Spinal cord (tissue), 10 donors: ENCODE measurements around the gene PIANP. TPM values are rescaled to one million over a fixed set of nuclear protein-coding genes. Genes with fewer than 3 reads are reported as not detected.
"Not testable (repeated sequence)": the region's sequence is repeated elsewhere in the genome, so short reads cannot be mapped to it uniquely, and the experiment has no call there.

Experiments
- DNase-seq, 6 donors: peaks; one replicate each; pipeline versions ENCODE4 v3.0.0 to v3.0.0-alpha.2; 2013 to 2015; ENCODE audit warnings: low spot score in 6 of 6, low read depth in 4 of 6
- H3K27ac ChIP-seq: one replicate; pipeline ENCODE4 v1.5.1; 2013; ENCODE audit warnings: low read depth, low read length, control low read depth
- H3K27me3 ChIP-seq: one replicate; pipeline ENCODE4 v1.6.1; 2013; ENCODE audit warnings: low read length; ENCODE audit not compliant: control insufficient read depth, insufficient read depth
- H3K36me3 ChIP-seq: one replicate; pipeline ENCODE4 v1.6.1; 2013; ENCODE audit warnings: low read length; ENCODE audit not compliant: control insufficient read depth, insufficient read depth
- H3K4me1 ChIP-seq: one replicate; pipeline ENCODE4 v1.6.1; 2013; ENCODE audit warnings: low read length; ENCODE audit not compliant: control insufficient read depth, insufficient read depth
- H3K4me3 ChIP-seq: one replicate; pipeline ENCODE4 v1.5.1; 2013; ENCODE audit warnings: low read depth, low read length, control low read depth
- H3K9me3 ChIP-seq: one replicate; pipeline ENCODE4 v1.6.1; 2013; ENCODE audit warnings: low read length; ENCODE audit not compliant: control insufficient read depth, insufficient read depth
- WGBS: methylation state at CpG from one replicate; pipeline ENCODE4 v1.1.5; 2013; ENCODE audit warnings: missing lambda C conversion rate; ENCODE audit not compliant: insufficient coverage; 5-methylcytosine and 5-hydroxymethylcytosine counted together
- long read RNA-seq, 4 donors: transcript quantifications; one replicate each; lab custom pipeline, GENCODE V29; 2026
- polyA plus RNA-seq, 2 donors: library from polyadenylated mRNA; unstranded; fragments of 120-200 nt; gene quantifications; one replicate each; pipeline ENCODE4 v1.2.1, GENCODE V29; 2013; ENCODE audit not compliant: insufficient read length in 2 of 2
- total RNA-seq, 2 donors: library from RNA; depleted of rRNA in 1 of 2; stranded (reverse); fragments of 120-200 nt in 1 of 2; fragments of >200 nt in 1 of 2; gene quantifications; one replicate each; pipeline versions ENCODE4 v1.2.3 to v1.2.4, GENCODE V29; 2013 to 2014
- donor health status: healthy.

PIANP gene, protein sequence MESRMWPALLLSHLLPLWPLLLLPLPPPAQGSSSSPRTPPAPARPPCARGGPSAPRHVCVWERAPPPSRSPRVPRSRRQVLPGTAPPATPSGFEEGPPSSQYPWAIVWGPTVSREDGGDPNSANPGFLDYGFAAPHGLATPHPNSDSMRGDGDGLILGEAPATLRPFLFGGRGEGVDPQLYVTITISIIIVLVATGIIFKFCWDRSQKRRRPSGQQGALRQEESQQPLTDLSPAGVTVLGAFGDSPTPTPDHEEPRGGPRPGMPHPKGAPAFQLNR
- 1 to 10 TPM; 2.0 to 3.8 TPM for total RNA-seq
- 10 to 100 TPM; 81.7 to 86.8 TPM for polyA plus RNA-seq
- long read RNA-seq, donor 1, transcript PIANP-201 (6 exons, 2,323 nt): major isoform, 10 of 20 reads
- long read RNA-seq, donor 1, partial matches to known transcripts: 5 of 20 reads
- long read RNA-seq, donor 1, other reads (novel, unspliced or antisense): 0 of 20 reads
- long read RNA-seq, donor 2, transcript PIANP-201 (6 exons, 2,323 nt): major isoform, 6 of 8 reads
- long read RNA-seq, donor 2, partial matches to known transcripts: 0 of 8 reads
- long read RNA-seq, donor 2, other reads (novel, unspliced or antisense): 0 of 8 reads
- long read RNA-seq, donor 3, partial matches to known transcripts: 39 of 41 reads
- long read RNA-seq, donor 3, other reads (novel, unspliced or antisense): 0 of 41 reads
- long read RNA-seq, donor 4: 0 reads

DNA sequence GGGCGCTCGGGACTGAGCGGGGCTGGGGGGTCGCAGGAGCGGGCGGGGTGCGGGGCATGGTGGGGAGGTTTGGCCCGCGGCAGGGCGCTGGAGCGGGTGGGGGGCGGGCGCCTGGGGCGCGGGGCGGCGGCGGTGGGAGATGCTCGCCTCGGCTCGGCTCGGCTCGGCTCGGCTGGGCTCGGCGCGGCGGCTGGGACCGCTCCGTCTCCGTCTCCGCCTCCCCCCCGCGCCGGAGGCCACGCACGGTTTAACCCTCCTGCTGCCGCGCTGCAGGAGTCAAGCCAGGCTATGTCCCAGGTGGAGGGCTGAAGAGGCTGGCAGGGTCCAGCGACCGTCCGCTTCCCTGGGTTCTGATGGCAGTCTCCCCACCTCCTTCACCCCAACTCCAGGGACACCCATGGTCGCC lies at the start of gene PIANP:
TSS of gene PIANP (minus strand) at position 170 of the 406 bp plus-strand sequence. CDS start 2,754 bp downstream, outside the sequence.
- Histone ChIP-seq H3K27me3 (peaks cover 20% of the 10 kb centered on the region), H3K27ac (peak within 1 kb of the TSS; percentile 25)
- WGBS: 0% methylated on average over 38 of the region's 43 CpGs

DNA sequence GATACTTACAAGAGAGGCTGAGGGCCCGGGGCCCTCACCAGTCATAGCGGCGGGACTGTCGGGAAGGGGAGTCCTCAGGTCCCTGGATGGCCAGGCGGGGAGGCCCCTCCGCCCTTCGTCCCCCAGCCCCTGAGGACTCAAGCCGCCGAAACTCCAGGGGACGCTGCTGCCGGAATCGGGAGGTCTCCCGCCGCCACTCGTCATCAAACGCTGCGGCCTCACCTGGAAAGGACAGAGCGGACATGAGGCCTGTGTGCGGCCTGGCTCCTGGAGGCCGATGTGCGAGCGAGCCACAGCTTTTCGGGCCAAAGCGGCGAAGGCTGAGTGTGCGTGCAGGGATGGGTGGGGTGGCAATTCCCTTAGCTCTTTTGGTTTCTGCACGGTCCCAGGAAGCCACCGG lies 48.1 kb upstream of the PIANP start:
- H3K36me3 ChIP-seq: peaks cover 61% of the 10 kb centered on the region

More for the DNA sequence above, at the start of gene PIANP:
- peaks cover 21% of the 10 kb centered on the region for H3K4me1 ChIP-seq
- H3K9me3 ChIP-seq: no peaks in the 10 kb centered on the region
- H3K4me3 ChIP-seq: peak within 1 kb of the TSS; percentile 58
- DNase-seq: peak in 3 of 6 donors; percentile 46 to 89 (median 87)
- peaks cover 22% of the 10 kb centered on the region for H3K36me3 ChIP-seq

GRCh38 chr12:6747216-6747615 lies 46.6 kb upstream of the PIANP start:
- Histone ChIP-seq H3K9me3 (no peaks in the 10 kb centered on the region), H3K27ac (no peak overlapping the region), H3K4me3 (no peak overlapping the region), H3K4me1 (peaks cover 7% of the 10 kb centered on the region), H3K27me3 (no peaks in the 10 kb centered on the region), H3K36me3 (peaks cover 61% of the 10 kb centered on the region)
- no peak for DNase-seq
- 88% methylated on average over 3 of the region's 4 CpGs for WGBS

More for the DNA sequence above, 48.1 kb upstream of the PIANP start:
- 96% methylated on average over 21 of the region's 28 CpGs for WGBS
- no peak overlapping the region for H3K4me3 ChIP-seq
- H3K4me1 ChIP-seq: peaks cover 15% of the 10 kb centered on the region
- H3K27me3 ChIP-seq: no peaks in the 10 kb centered on the region
- no peaks in the 10 kb centered on the region for H3K9me3 ChIP-seq
- no peak overlapping the region for H3K27ac ChIP-seq
- DNase-seq: no peak

GRCh38 chr12:6745741-6746525 lies 45.3 kb upstream of the PIANP start:
- no peak overlapping the region for H3K27ac ChIP-seq
- DNase-seq: no peak
- H3K36me3 ChIP-seq: peaks cover 51% of the 10 kb centered on the region

DNA sequence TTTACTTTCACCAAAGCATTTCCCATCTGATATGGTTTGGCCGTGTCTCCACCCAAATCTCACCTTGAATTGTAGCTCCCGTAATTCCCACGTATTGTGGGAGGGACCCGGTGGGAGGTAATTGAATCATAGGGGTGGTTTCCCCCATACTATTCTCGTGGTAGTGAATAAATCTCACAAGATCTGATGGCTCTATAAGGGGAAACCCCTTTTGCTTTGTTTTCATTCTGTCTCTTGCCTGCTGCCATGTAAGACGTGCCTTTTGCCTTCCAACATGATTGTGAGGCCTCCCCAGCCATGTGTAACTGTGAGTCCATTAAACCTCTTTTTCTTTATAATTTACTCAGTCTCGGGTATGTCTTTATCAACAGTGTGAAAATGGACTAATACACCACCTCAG lies 42.7 kb upstream of the PIANP start:
- peaks cover 25% of the 10 kb centered on the region for H3K36me3 ChIP-seq
- WGBS: 83% methylated on average over 1 of the region's 7 CpGs
- not testable (repeated sequence) for H3K27ac ChIP-seq, H3K9me3 ChIP-seq, H3K4me1 ChIP-seq, H3K4me3 ChIP-seq, DNase-seq, H3K27me3 ChIP-seq

More at GRCh38 chr12:6745741-6746525, 45.3 kb upstream of the PIANP start:
- 85% methylated on average over 8 of the region's 13 CpGs for WGBS
- Histone ChIP-seq H3K9me3 (no peaks in the 10 kb centered on the region), H3K4me3 (no peak overlapping the region), H3K27me3 (no peaks in the 10 kb centered on the region), H3K4me1 (no peaks in the 10 kb centered on the region)

DNA sequence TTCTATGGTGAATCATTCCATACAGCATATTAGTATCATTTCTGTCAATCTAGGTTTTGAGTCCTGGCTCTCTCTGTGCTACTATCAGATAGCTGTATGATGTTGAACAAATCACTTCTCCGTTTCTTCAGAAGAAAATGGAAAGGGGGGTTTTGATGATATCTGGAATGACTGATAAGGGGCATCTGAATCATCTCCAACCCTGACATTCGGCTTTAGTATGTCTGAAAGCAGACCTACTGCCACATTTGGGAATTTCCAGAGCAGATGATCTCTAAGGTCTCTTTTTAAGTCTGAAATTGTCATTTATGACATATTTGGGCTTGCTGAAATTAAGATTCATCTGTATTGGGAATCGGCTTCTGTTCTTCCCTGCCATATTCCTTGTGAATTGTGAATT lies 42.2 kb upstream of the PIANP start:
- peaks cover 20% of the 10 kb centered on the region for H3K36me3 ChIP-seq
- no peaks in the 10 kb centered on the region for H3K9me3 ChIP-seq
- H3K4me1 ChIP-seq: no peaks in the 10 kb centered on the region
- WGBS: 90% methylated on average over 2 of the region's 3 CpGs
- DNase-seq: no peak
- H3K27me3 ChIP-seq: no peaks in the 10 kb centered on the region
- no peak overlapping the region for H3K4me3 ChIP-seq
- H3K27ac ChIP-seq: no peak overlapping the region

- H3K9me3 ChIP-seq, H3K4me1 ChIP-seq, H3K27ac ChIP-seq, H3K27me3 ChIP-seq, H3K4me3 ChIP-seq, DNase-seq: not testable (repeated sequence)
- 89% methylated on average over 5 of the region's 12 CpGs for WGBS
- H3K36me3 ChIP-seq: peaks cover 13% of the 10 kb centered on the region
Observed at GRCh38 chr12:6742080-6742479, 41.5 kb upstream of the PIANP start.

DNA sequence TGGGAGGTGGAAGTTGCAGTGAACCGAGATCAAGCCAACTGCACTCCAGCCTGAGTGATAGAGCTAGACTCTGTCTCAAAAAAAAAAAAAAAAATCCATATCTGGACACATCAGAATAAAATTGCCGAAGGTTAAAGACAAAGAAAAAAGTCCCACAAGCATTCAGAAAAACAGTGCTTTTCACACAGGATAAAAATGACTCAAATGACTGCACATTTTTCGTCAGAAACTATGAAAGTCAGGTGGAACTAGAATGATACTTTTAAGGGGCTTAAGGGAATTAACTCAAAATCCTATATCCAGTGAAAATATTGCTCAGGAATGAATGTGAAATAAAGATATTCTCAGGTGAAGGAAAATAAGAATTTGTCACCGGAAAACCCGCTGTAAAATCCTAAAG lies 36.1 kb upstream of the PIANP start:
- Histone ChIP-seq H3K36me3 (peaks cover 9% of the 10 kb centered on the region), H3K27ac (no peak overlapping the region), H3K4me1 (no peaks in the 10 kb centered on the region), H3K4me3 (no peak overlapping the region), H3K9me3 (no peaks in the 10 kb centered on the region), H3K27me3 (no peaks in the 10 kb centered on the region)
- no peak for DNase-seq
- WGBS: no CpG with 5 or more reads among the region's 5 CpGs

GRCh38 chr12:6735448-6736191 lies 35.0 kb upstream of the PIANP start:
- Histone ChIP-seq H3K36me3 (peaks cover 19% of the 10 kb centered on the region), H3K9me3 (no peaks in the 10 kb centered on the region), H3K4me3 (no peak overlapping the region), H3K4me1 (no peaks in the 10 kb centered on the region), H3K27me3 (no peaks in the 10 kb centered on the region), H3K27ac (no peak overlapping the region)
- WGBS: 41% methylated on average over 7 of the region's 8 CpGs
- peak in 3 of 6 donors; percentile 48 to 88 (median 72) for DNase-seq
